GM12874 (cell line): ENCODE results near the gene HOXD3.
A peak's percentile ranks its signal among the peaks of the same experiment; 100 is the strongest.

Experiments
- TF ChIP-seq, protein P1 (sequence below): IDR thresholded peaks from 2 replicates; pipeline ENCODE4 v1.5.1; 2011; ENCODE audit warnings: low read depth, mild to moderate bottlenecking, control low read depth, low read length, moderate library complexity; ENCODE audit not compliant: insufficient read depth

The HOXD3 gene

DNA sequence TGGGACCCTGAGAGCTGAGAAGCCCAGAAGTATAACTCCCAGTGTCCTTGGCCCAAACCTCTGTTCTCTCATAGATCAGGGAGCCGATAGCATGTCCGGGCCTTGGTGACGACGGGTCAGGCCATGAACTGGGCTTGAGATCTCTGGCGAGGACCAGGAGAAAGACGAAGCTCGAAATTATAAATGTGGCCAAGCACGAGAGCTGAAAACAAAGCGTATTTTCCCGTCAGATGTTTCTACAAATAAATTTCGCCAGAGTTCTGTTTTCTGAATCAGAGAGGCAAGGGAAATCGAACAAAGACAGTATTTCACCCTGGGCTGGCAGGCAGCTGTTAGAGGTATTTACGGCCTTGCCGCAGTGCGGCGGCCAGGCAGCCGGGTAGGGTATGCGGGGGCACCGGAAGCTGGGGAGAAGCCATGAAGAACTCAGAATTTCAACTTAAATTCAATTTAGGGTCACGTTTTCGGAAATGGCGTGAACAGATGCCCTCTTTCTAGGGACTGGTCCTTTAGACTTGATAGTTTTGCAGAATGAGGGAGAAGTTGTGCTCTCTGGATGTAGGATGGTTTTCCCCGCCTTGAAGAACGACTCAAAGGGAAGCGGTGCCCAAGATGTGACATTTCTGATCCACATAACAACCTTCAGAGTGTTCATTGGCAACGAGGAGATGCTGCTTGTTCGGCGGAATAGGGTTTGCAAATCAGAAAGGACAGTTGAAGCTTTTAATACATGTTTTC is 18.0 kb upstream of the HOXD3 start:
- TF ChIP-seq, protein P1, sequence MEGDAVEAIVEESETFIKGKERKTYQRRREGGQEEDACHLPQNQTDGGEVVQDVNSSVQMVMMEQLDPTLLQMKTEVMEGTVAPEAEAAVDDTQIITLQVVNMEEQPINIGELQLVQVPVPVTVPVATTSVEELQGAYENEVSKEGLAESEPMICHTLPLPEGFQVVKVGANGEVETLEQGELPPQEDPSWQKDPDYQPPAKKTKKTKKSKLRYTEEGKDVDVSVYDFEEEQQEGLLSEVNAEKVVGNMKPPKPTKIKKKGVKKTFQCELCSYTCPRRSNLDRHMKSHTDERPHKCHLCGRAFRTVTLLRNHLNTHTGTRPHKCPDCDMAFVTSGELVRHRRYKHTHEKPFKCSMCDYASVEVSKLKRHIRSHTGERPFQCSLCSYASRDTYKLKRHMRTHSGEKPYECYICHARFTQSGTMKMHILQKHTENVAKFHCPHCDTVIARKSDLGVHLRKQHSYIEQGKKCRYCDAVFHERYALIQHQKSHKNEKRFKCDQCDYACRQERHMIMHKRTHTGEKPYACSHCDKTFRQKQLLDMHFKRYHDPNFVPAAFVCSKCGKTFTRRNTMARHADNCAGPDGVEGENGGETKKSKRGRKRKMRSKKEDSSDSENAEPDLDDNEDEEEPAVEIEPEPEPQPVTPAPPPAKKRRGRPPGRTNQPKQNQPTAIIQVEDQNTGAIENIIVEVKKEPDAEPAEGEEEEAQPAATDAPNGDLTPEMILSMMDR = no peak

DNA sequence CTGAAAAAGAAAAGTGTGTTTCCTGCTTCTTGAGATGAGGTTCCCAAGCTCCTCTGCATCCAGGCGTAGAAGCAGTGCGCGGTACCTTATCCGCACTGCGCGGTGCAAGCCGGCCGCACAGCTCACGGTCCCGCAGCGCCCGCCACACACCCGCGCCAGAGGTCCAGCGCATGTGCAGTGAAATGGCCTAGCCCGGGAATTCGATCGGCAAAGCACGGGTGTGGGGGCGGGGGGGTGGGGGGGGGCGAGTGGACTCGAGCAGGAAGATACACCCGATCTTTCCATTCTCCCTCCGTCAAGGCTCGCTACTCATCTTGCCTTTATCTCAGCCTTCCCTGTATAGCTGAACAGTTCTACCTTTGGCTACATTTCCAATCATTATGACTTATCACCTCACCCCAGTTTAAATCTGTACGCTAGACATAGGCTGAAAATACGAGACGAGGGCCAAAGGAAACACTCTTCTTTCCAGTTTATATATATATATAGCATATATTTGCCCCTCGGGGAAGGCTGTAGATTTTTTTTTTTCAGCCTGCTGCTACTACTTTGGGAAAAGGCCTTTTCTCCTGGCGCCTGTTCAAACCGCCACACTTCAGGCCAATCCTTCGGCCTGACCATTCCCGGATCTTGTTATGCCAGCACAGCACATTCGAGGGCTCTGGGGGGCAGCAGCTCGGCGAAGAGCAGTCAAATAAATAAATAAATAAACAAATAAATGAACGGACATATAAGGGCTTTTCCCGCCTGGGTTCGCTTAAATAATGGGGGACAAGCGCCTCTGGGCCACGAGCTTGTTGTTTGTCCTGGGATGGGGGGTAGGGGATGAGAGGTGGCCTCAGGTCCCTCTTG is 17.2 kb upstream of the HOXD3 start:
- TF ChIP-seq, protein P1 = no peak

DNA sequence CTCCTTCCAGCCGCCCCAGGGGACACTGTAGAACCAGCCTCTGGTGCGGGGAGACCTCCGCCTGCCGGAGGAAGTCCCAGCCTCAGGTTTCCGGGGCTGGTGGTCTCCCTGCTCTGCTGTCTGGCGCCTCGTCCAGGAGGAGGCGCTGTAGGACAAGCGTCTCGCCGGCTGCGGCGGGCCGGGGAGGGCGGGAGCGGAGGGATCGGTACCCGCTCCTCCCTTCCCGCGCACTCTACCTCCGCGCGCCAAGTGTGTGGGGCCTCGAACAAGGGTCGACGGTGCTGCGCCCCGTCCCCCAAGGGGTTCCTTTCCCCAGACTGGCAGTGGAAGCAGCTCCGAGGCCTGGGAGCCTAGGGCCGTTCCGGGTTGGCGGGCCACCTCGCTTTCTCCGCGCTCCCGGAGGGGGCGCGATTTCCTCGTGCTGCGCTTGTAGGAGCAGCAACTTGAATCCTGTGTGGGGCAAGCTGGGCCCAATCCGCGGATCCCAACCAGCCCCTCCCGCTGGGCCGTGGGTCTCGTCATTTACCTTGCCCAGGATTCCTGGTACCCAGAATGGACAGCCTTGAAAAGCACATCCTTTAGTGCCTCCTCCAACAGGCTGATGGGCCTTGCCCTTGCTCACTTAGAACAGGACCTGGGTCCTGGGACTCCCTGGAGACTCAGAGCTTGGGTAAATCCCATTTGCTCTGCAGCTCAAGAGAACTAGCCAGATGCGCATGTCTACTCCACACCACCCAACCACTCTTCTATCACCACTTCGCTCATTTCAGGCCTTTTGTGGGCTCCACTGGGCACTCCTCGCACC is 16.4 kb upstream of the HOXD3 start:
- TF ChIP-seq, protein P1 = peak; percentile 92

DNA sequence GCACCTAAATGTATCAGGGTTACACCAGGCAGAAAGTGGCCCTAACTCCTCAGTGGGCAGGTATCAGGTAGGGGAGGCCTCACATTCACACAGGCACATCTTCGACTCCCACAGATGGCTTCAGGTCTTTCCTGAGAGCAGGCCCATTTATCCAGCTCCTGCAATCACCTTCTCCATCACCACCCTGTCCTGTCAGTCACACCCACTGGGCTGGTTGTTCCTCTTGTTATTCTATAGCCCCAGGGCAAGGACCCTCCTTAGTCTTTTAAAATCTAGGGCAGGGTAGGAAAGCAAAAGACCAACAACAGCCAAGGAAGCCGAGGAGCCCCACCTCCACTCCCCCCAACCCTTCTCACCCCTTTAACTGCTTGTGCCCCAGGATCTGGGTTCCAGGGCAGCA is 14.8 kb upstream of the HOXD3 start:
- TF ChIP-seq, protein P1 = no peak

DNA sequence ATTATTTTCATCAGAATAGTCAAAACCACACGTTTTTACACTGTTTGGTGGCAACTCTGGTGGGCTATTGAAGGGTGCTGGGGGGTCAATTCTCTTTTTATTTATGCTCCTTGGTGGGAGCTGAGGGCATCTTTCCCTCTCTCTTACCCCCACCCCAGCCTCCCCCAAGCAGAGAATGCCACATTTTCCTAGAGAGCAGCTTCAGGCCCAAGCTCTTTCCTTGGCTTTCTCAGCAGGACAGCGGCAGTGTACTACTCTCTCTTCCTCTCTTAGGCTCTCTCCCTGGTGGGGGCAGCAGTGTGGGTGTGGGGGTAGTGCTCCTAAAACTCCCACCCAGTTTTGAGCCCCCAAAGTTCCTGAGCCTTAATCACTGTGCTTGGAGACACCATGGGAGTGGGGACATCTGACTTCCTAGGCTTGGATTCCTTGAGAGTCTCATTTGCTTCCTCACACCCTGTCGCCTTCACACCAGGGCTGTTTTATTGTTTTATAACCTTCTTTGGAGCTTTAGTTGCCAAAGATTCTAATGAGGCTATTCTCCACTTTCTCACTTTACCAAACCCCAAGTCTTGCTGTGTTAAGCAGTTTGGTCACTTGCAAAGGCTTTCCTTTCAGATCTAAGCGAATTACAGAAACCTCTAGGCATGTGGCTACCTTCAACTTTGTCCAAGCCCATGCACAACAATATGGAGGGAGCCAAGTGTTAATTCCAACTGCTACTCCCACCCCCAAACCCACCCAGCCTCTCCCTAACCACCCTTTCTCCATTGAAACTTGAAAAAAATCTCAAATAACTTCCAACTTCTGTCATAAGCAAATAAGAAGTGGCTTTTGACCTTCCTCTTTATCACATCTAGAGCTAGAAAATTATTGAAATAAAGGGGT is 11.8 kb upstream of the HOXD3 start:
- TF ChIP-seq, protein P1 = no peak

DNA sequence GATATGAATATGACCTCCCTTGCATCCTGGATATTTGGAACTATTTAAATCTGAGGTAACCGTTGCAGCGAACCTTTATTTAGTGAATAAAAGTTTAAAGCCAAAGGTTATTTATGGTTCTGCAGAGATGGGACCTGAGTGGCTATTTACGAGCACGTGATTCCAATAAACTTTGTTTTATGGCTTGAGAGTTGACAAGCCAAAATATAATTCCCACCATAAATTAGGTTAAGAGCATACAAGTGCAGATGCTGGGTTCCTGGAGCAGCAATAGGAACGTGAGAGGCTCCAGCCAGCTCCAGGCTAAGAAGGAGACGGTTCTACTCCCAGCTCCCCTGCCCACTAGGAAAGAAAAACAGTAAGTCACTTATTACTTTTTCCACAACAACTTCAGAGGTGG is 11.0 kb upstream of the HOXD3 start:
- TF ChIP-seq, protein P1 = no peak
